Heart left ventricle (tissue), 16 donors: Measurements from ENCODE around the gene DGKA. TPM values are rescaled to one million over a fixed set of nuclear protein-coding genes. Genes with fewer than 3 reads are reported as not detected.
A peak's percentile ranks its signal among the peaks of the same experiment; 100 is the strongest.

Source experiments
- ATAC-seq, 4 donors: fragments of 200-7000 bp; cut with Tn5 transposase; one replicate each; pipeline ENCODE4 v1.9.1; 2020 to 2022; ENCODE audit warnings: moderate library complexity in 4 of 4, mild to moderate bottlenecking in 3 of 4, moderate number of reproducible peaks in 1 of 4
- DNase-seq, 5 donors: peaks; one replicate each; pipeline ENCODE4 v3.0.0-alpha.2; 2020
- H3K27ac ChIP-seq, 12 donors: fragments of 200-600 bp; sonication (generic) in 4 of 12; one replicate each; pipeline versions ENCODE4 v1.5.0 to v1.8.0; 2016 to 2022; ENCODE audit warnings: mild to moderate bottlenecking in 2 of 12
- H3K27me3 ChIP-seq, 9 donors: fragments of 200-600 bp; sonication (generic) in 2 of 9; one replicate each; pipeline versions ENCODE4 v1.5.1 to v1.8.0; 2016 to 2022; ENCODE audit warnings: mild to moderate bottlenecking in 3 of 9
- H3K36me3 ChIP-seq, 9 donors: fragments of 200-600 bp; sonication (generic) in 2 of 9; one replicate each; pipeline versions ENCODE4 v1.5.0 to v1.8.0; 2018 to 2022; ENCODE audit warnings: mild to moderate bottlenecking in 2 of 9
- H3K4me1 ChIP-seq, 12 donors: fragments of 200-600 bp; sonication (generic) in 4 of 12; one replicate each; pipeline versions ENCODE4 v1.5.0 to v1.8.0; 2016 to 2022; ENCODE audit warnings: mild to moderate bottlenecking in 3 of 12
- H3K4me3 ChIP-seq, 12 donors: fragments of 200-600 bp; sonication (generic) in 4 of 12; one replicate each; pipeline versions ENCODE4 v1.5.0 to v1.8.0; 2017 to 2022; ENCODE audit warnings: mild to moderate bottlenecking in 9 of 12, moderate library complexity in 4 of 12
- H3K9me3 ChIP-seq, 12 donors: fragments of 200-600 bp; sonication (generic) in 4 of 12; one replicate each; pipeline versions ENCODE4 v1.5.0 to v1.8.0; 2016 to 2022; ENCODE audit warnings: mild to moderate bottlenecking in 1 of 12
- CTCF ChIP-seq, 12 donors: fragments of 200-600 bp; sonication (generic) in 4 of 12; IDR thresholded peaks; one replicate each; pipeline versions ENCODE4 v1.5.0 to v1.8.0; 2018 to 2022; ENCODE audit warnings: antibody characterized with exemption in 12 of 12, mild to moderate bottlenecking in 5 of 12
- POLR2A ChIP-seq, 2 donors: fragments of 450-650 bp; IDR thresholded peaks; one replicate each; pipeline ENCODE4 v1.6.1; 2017; ENCODE audit warnings: antibody characterized with exemption in 2 of 2, mild to moderate bottlenecking in 2 of 2, moderate library complexity in 2 of 2
- WGBS, 4 donors: extraction: QIAGEN DNeasy Blood & Tissue Kit in 2 of 4; methylation state at CpG; one replicate each; pipeline versions ENCODE4 v1.1.5 to v1.1.7; 2013 to 2018; 5-methylcytosine and 5-hydroxymethylcytosine counted together
- intact Hi-C, 10 donors: fragments of 100-400 bp; cut with DNase I; formaldehyde crosslinking; loops; one replicate each; pipeline versions ENCODE4 v1.11.1 to v1.14.2; 2022
- polyA plus RNA-seq, 2 donors: library from polyadenylated mRNA; stranded (reverse); fragments of 200-250 nt; gene quantifications; one replicate each; pipeline ENCODE4 v1.2.3, GENCODE V29; 2013
- total RNA-seq, 9 donors: library from RNA; depleted of rRNA in 2 of 9; stranded (reverse); fragments of >200 nt in 2 of 9; fragmentation: NEBNext Ultra II Directional in 3 of 9; extraction: Animal tissue kit (Norgen Biotek cat#: 25700) in 3 of 9; gene quantifications; one replicate each; pipeline versions ENCODE4 v1.1.0 to v1.2.4, GENCODE V29; 2016 to 2023
- donor health status: ischemic (EF 13 %, LVEDD 7.1; RV severe dilation, severe dysfunction).
- donor health status: healthy with polysubstance abuse.
- donor health status: DM: no; HTN: yes; CAD: no.
- donor health status: DM: no; HTN: no; CAD: no.
- donor health status: ischemic (EF 25% LVEDD 6.9; RV normal size, moderate dysfunction).
- donor health status: ischemic (EF 25% LVEDD 5.7; RV mildly dilated, moderate dysfunction).
- donor health status: healthy.
- donor health status: DM: yes; HTN: yes; CAD: no.
- donor health status: ischemic (EF 35%, LVEDD 5.7; RV mildly dilated, moderate dysfunction).
- donor health status: nonischemic (EF 11% LVEDD 7.7; RV severe dilation, severe dysfunction).
- donor health status: DM: yes; HTN: yes; CAD: no.
- donor health status: PGD.
- donor health status: ischemic (EF 29% LVEDD 5.4; RV normal size, mild dysfunction).
- donor health status: nonischemic (EF 23%, LVEDD 6.1; RV moderate dilation, normal function).

The DGKA gene
- total and polyA plus RNA-seq, 11 donors = 5.3 to 27.8 (median 7.8) TPM

- TF ChIP-seq CTCF (IDR thresholded peaks at IDR 0.05) (no peak), POLR2A (IDR thresholded peaks at IDR 0.05) (peak in 1 of 2 donors; percentile 18)
- 0 to 1% (median 1%) methylated on average over 38 to 60 of the region's 60 CpGs for WGBS, 4 donors
- Histone ChIP-seq H3K27me3 (no peaks in the 10 kb centered on the region), H3K27ac (peak overlapping the region in 11 of 12 donors; percentile 37 to 98 (median 75)), H3K4me3 (peak overlapping the region; percentile 62 to 88 (median 74)), H3K4me1 (peaks cover 0 to 59% (median 31%) of the 10 kb centered on the region in 12 donors), H3K36me3 (peaks cover 0 to 4% (median 0%) of the 10 kb centered on the region in 9 donors), H3K9me3 (no peaks in the 10 kb centered on the region)
- intact Hi-C loops = loop anchor here in 3 of 10 donors (5.0 kb wide), 2 partner anchors 35 to 40 kb away; partner anchors contain the start of genes CDK2 (in 2 of the 3), PMEL (in 2 of the 3) and RAB5B (in 1 of the 3)
- DNase-seq (peak; percentile 59 to 75 (median 70)), ATAC-seq (peak in 3 of 4 donors; percentile 42 to 56 (median 43))
These were observed 1.0 kb downstream of the DGKA start for GRCh38 chr12:55931780-55932550.

GRCh38 chr12:55932551-55932910, 1.6 kb downstream of the DGKA start:
- Histone ChIP-seq H3K9me3 (no peaks in the 10 kb centered on the region), H3K27ac (peak overlapping the region in 5 of 12 donors; percentile 71 to 98 (median 83)), H3K36me3 (peaks cover 0 to 9% (median 0%) of the 10 kb centered on the region in 9 donors), H3K4me3 (peak overlapping the region; percentile 62 to 88 (median 74)), H3K4me1 (peaks cover 0 to 59% (median 31%) of the 10 kb centered on the region in 12 donors), H3K27me3 (no peaks in the 10 kb centered on the region)
- WGBS, 4 donors = 16 to 24% (median 21%) methylated on average over 4 of the region's 4 CpGs
- TF ChIP-seq CTCF (IDR thresholded peaks at IDR 0.05) = no peak
- no peak for TF ChIP-seq POLR2A (IDR thresholded peaks at IDR 0.05)
- intact Hi-C loops = loop anchor here in 3 of 10 donors (5.0 kb wide), 2 partner anchors 35 to 40 kb away; partner anchors contain the start of genes CDK2 (in 2 of the 3), PMEL (in 2 of the 3) and RAB5B (in 1 of the 3)
- ATAC-seq (no peak), DNase-seq (no peak)

DNA sequence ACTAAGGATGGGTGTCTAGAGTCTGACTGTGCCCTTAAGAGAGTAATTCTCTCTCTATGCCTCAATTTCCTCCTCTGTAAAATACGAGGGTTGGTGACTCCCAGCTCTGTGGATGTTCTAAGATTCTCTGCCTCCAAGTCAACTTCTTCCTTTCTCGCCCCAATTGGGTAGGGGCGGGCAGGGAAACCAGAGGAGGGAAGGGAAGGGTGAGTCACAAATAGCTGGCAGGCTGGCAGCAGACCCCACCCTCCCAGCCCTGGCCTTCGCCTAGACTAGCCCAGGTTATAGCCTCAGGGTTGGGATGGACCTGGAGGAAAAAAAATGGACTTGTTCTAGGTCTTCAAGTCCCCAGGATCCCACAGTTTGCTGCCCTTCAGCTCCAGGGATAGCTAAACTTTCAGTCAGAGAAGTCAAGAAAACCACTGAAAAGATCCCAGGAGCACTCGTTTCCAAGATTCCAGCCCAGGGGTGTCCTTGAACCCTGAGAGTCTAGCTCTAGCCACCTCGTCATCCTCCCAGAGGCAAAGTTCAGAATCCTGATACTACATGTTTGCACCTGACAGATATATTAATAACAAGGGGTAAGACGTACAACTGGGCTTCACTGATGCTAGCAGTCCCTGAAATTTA, 2.3 kb downstream of the DGKA start:
- Histone ChIP-seq H3K27ac (peak overlapping the region in 1 of 12 donors; percentile 38), H3K9me3 (no peaks in the 10 kb centered on the region), H3K36me3 (peaks cover 0 to 16% (median 0%) of the 10 kb centered on the region in 9 donors), H3K4me1 (peaks cover 0 to 55% (median 28%) of the 10 kb centered on the region in 12 donors), H3K27me3 (no peaks in the 10 kb centered on the region), H3K4me3 (peak overlapping the region in 4 of 12 donors; percentile 16 to 72 (median 48))
- no peak for ATAC-seq
- 86 to 90% (median 89%) methylated on average over 7 of the region's 7 CpGs for WGBS, 4 donors
- intact Hi-C loops = loop anchor here in 3 of 10 donors (5.0 kb wide), 2 partner anchors 34 to 39 kb away; partner anchors contain the start of genes CDK2 (in 2 of the 3), PMEL (in 2 of the 3) and RAB5B (in 1 of the 3)
- no peak for TF ChIP-seq POLR2A (IDR thresholded peaks at IDR 0.05)
- TF ChIP-seq CTCF (IDR thresholded peaks at IDR 0.05) = no peak
- DNase-seq = no peak
